ENCODE data around the gene PRR20B.

PRR20B gene

DNA sequence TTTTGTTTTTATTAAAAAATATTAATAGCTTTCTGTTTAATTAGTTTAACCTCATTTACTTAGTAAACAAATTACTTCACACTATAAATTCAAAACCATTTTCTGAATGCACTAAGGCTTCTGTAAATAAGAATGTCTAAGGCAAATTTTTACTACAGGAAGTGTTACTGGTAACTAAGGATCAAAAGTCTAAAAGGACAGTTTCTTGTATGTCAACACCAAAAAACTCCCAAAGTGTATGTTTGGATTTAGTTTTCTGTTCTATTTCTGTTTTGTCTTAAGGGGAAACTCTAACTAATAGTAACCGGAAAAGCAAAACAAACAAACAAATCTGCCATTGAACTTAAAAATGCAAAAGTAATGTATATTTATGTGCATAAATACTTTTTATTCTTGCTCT is 44.4 kb downstream of the PRR20B start:
- FAIRE-seq = no peak
- TF ChIP-seq PAX5 (IDR thresholded peaks at IDR 0.05; ENCODE audit: insufficient read depth, low read length, severe bottlenecking) (no peak), POLR2AphosphoS5 (IDR thresholded peaks at IDR 0.05; ENCODE audit: low read depth, low read length) (no peak), TAF1 (IDR thresholded peaks at IDR 0.05; ENCODE audit: low read depth, low read length) (no peak), POU2F2 (IDR thresholded peaks at IDR 0.05; ENCODE audit: low read depth, low read length) (no peak), SPI1 (IDR thresholded peaks at IDR 0.05; ENCODE audit: low read depth, low read length) (no peak), POLR2A (IDR thresholded peaks at IDR 0.05; ENCODE audit: low read depth, low read length) (no peak)
- DNase-seq (ENCODE audit: insufficient read length, low spot score) = no peak
